GM23338 (cell line): ENCODE data around the gene CDCA5.

Experiments used
- CREB1 ChIP-seq: fragments of 250-450 bp; sonication (Bioruptor Pico); IDR thresholded peaks from 2 replicates; pipeline ENCODE4 v1.5.0; 2020; ENCODE audit warnings: low read depth, mild to moderate bottlenecking, moderate library complexity
- ETS1 ChIP-seq: IDR thresholded peaks from 2 replicates; pipeline ENCODE4 v1.6.1; 2016; ENCODE audit warnings: antibody characterized with exemption
- EZH2 ChIP-seq: fragments of 200-600 bp; sonication (generic); IDR thresholded peaks from one replicate; pipeline ENCODE4 v1.8.0; 2017; ENCODE audit warnings: antibody characterized with exemption, mild to moderate bottlenecking, low read depth; ENCODE audit not compliant: unreplicated experiment
- EZH2phosphoT487 ChIP-seq: fragments of 200-600 bp; sonication (generic); IDR thresholded peaks from one replicate; pipeline ENCODE4 v1.8.1; 2018; ENCODE audit warnings: antibody characterized with exemption; ENCODE audit not compliant: unreplicated experiment
- JUNB ChIP-seq: IDR thresholded peaks from one replicate; pipeline ENCODE4 v1.6.1; 2016; ENCODE audit warnings: antibody characterized with exemption; ENCODE audit not compliant: unreplicated experiment
- NANOG ChIP-seq: IDR thresholded peaks from 2 replicates; pipeline ENCODE4 v1.6.1; 2016; ENCODE audit warnings: antibody characterized with exemption, borderline replicate concordance
- POLR2AphosphoS5 ChIP-seq: IDR thresholded peaks from 2 replicates; pipeline ENCODE4 v1.6.1; 2016; ENCODE audit warnings: antibody characterized with exemption, low read depth
- STAT1 ChIP-seq: IDR thresholded peaks from one replicate; pipeline ENCODE4 v1.6.1; 2016; ENCODE audit warnings: antibody characterized with exemption; ENCODE audit not compliant: unreplicated experiment
- ZNF114 ChIP-seq: fragments of 250-450 bp; sonication (Bioruptor Pico); IDR thresholded peaks from 2 replicates; pipeline ENCODE4 v1.5.0; 2020; ENCODE audit warnings: mild to moderate bottlenecking, moderate library complexity
- ZNF331 ChIP-seq: fragments of 250-450 bp; sonication (Bioruptor Pico); IDR thresholded peaks from 2 replicates; pipeline ENCODE4 v1.5.0; 2020; ENCODE audit warnings: low read depth, mild to moderate bottlenecking, moderate library complexity
- ZNF462 ChIP-seq: fragments of 250-450 bp; sonication (Bioruptor Pico); IDR thresholded peaks from 2 replicates; pipeline ENCODE4 v1.5.0; 2020; ENCODE audit warnings: mild to moderate bottlenecking, moderate library complexity
- TF ChIP-seq, protein P1 (sequence below), 2 experiments: fragments of 200-600 bp in 1 of 2; sonication (generic) in 1 of 2; conservative IDR thresholded peaks; 2 replicates each; pipeline versions ENCODE4 v1.5.1 to v1.6.1; 2016 to 2017; ENCODE audit warnings: antibody characterized with exemption in 2 of 2, low read depth in 2 of 2, mild to moderate bottlenecking in 2 of 2, moderate library complexity in 1 of 2
- TF ChIP-seq, protein P2 (sequence below): IDR thresholded peaks from one replicate; pipeline ENCODE4 v1.6.1; 2018; ENCODE audit warnings: antibody characterized with exemption; ENCODE audit not compliant: unreplicated experiment

DNA sequence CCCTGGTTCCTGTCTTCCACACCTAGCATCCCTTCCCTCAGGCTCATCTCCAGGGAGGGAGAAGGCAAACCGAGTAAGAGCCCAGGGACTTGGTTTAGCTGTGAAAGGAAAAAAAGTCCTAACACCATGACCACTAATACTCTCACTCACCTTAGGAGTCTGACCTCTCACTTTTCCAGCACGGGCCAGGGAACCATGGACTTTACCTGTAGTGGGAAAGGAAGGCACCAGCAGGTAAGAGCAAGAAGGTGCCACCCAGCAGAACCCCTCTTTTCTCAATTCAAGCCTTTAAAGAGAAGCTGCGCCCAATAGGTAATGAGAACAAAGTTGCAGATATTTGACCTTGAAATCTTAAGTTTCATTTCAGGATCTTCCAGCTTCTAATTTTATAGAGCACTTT is 37.0 kb upstream of the CDCA5 start:
- no peak for TF ChIP-seq POLR2AphosphoS5
- TF ChIP-seq, protein P1, sequence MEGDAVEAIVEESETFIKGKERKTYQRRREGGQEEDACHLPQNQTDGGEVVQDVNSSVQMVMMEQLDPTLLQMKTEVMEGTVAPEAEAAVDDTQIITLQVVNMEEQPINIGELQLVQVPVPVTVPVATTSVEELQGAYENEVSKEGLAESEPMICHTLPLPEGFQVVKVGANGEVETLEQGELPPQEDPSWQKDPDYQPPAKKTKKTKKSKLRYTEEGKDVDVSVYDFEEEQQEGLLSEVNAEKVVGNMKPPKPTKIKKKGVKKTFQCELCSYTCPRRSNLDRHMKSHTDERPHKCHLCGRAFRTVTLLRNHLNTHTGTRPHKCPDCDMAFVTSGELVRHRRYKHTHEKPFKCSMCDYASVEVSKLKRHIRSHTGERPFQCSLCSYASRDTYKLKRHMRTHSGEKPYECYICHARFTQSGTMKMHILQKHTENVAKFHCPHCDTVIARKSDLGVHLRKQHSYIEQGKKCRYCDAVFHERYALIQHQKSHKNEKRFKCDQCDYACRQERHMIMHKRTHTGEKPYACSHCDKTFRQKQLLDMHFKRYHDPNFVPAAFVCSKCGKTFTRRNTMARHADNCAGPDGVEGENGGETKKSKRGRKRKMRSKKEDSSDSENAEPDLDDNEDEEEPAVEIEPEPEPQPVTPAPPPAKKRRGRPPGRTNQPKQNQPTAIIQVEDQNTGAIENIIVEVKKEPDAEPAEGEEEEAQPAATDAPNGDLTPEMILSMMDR (conservative IDR thresholded peaks at IDR 0.05; ENCODE audit: low read depth in 2 of 2) = no peak
- TF ChIP-seq EZH2 = no peak
- no peak for TF ChIP-seq CREB1 (CRISPR knock-in tag)
- no peak for TF ChIP-seq ZNF114 (CRISPR knock-in tag)
- no peak for TF ChIP-seq JUNB
- TF ChIP-seq EZH2phosphoT487 = no peak
- no peak for TF ChIP-seq ETS1
- TF ChIP-seq, protein P2, sequence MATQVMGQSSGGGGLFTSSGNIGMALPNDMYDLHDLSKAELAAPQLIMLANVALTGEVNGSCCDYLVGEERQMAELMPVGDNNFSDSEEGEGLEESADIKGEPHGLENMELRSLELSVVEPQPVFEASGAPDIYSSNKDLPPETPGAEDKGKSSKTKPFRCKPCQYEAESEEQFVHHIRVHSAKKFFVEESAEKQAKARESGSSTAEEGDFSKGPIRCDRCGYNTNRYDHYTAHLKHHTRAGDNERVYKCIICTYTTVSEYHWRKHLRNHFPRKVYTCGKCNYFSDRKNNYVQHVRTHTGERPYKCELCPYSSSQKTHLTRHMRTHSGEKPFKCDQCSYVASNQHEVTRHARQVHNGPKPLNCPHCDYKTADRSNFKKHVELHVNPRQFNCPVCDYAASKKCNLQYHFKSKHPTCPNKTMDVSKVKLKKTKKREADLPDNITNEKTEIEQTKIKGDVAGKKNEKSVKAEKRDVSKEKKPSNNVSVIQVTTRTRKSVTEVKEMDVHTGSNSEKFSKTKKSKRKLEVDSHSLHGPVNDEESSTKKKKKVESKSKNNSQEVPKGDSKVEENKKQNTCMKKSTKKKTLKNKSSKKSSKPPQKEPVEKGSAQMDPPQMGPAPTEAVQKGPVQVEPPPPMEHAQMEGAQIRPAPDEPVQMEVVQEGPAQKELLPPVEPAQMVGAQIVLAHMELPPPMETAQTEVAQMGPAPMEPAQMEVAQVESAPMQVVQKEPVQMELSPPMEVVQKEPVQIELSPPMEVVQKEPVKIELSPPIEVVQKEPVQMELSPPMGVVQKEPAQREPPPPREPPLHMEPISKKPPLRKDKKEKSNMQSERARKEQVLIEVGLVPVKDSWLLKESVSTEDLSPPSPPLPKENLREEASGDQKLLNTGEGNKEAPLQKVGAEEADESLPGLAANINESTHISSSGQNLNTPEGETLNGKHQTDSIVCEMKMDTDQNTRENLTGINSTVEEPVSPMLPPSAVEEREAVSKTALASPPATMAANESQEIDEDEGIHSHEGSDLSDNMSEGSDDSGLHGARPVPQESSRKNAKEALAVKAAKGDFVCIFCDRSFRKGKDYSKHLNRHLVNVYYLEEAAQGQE = no peak
- no peak for TF ChIP-seq ZNF462 (CRISPR knock-in tag)
- TF ChIP-seq STAT1 = no peak
- TF ChIP-seq NANOG = no peak
- no peak for TF ChIP-seq ZNF331 (CRISPR knock-in tag)
